ENCODE data around the gene DCTN1. TPM values are rescaled to one million over a fixed set of nuclear protein-coding genes. Genes with fewer than 3 reads are reported as not detected.

The DCTN1 gene
- total RNA-seq, 1 donor = 177 TPM

- H3K79me2 ChIP-seq (ENCODE audit: insufficient read depth, low read length) = no peaks in the 10 kb centered on the region
- H2AFZ ChIP-seq (ENCODE audit: low read length) = no peak overlapping the region
- peaks cover 87% of the 10 kb centered on the region for H3K36me3 ChIP-seq (ENCODE audit: insufficient read depth, low read length)
- H4K20me1 ChIP-seq (ENCODE audit: insufficient read depth, low read length) = peaks cover 6% of the 10 kb centered on the region
- peaks cover 14% of the 10 kb centered on the region for H3K4me1 ChIP-seq (ENCODE audit: insufficient read depth, low read length)
- H3K27me3 ChIP-seq (ENCODE audit: insufficient read depth, low read length) = no peaks in the 10 kb centered on the region
- TF ChIP-seq CTCF (IDR thresholded peaks at IDR 0.05; ENCODE audit: extremely low read depth, low read depth, low read length) = no peak
- DNase-seq (ENCODE audit: insufficient read length, low spot score, missing footprints) = peak; percentile 30
- H3K4me3 ChIP-seq (ENCODE audit: insufficient read depth, low read length) = no peak overlapping the region
- H3K4me2 ChIP-seq (ENCODE audit: insufficient read depth, low read length) = no peak overlapping the region
- no peaks in the 10 kb centered on the region for H3K9me3 ChIP-seq (ENCODE audit: low read depth, low read length)
- H3K27ac ChIP-seq (ENCODE audit: low read depth, low read length) = no peak overlapping the region
Observed at GRCh38 chr2:74361327-74361726, 18.8 kb downstream of the DCTN1 start.

- H3K4me3 ChIP-seq (ENCODE audit: insufficient read depth, low read length) = no peak overlapping the region
- peaks cover 6% of the 10 kb centered on the region for H4K20me1 ChIP-seq (ENCODE audit: insufficient read depth, low read length)
- DNase-seq (ENCODE audit: insufficient read length, low spot score, missing footprints) = peak; percentile 79
- H3K27me3 ChIP-seq (ENCODE audit: insufficient read depth, low read length) = no peaks in the 10 kb centered on the region
- H3K9me3 ChIP-seq (ENCODE audit: low read depth, low read length) = no peaks in the 10 kb centered on the region
- no peak for TF ChIP-seq CTCF (IDR thresholded peaks at IDR 0.05; ENCODE audit: extremely low read depth, low read depth, low read length)
- peaks cover 14% of the 10 kb centered on the region for H3K4me1 ChIP-seq (ENCODE audit: insufficient read depth, low read length)
- H3K27ac ChIP-seq (ENCODE audit: low read depth, low read length) = peak overlapping the region; percentile 63
- peaks cover 58% of the 10 kb centered on the region for H3K36me3 ChIP-seq (ENCODE audit: insufficient read depth, low read length)
- H2AFZ ChIP-seq (ENCODE audit: low read length) = no peak overlapping the region
- no peak overlapping the region for H3K4me2 ChIP-seq (ENCODE audit: insufficient read depth, low read length)
- H3K79me2 ChIP-seq (ENCODE audit: insufficient read depth, low read length) = no peaks in the 10 kb centered on the region
Observed at GRCh38 chr2:74357627-74358026, 22.5 kb downstream of the DCTN1 start.

GRCh38 chr2:74349889-74350288 is 30.2 kb downstream of the DCTN1 start:
- no peak for DNase-seq (ENCODE audit: insufficient read length, low spot score, missing footprints)
- TF ChIP-seq CTCF (IDR thresholded peaks at IDR 0.05; ENCODE audit: extremely low read depth, low read depth, low read length) = no peak
- H4K20me1 ChIP-seq (ENCODE audit: insufficient read depth, low read length) = no peaks in the 10 kb centered on the region
- H3K4me3 ChIP-seq (ENCODE audit: insufficient read depth, low read length) = no peak overlapping the region
- no peak overlapping the region for H3K27ac ChIP-seq (ENCODE audit: low read depth, low read length)
- H2AFZ ChIP-seq (ENCODE audit: low read length) = no peak overlapping the region
- H3K27me3 ChIP-seq (ENCODE audit: insufficient read depth, low read length) = peaks cover 4% of the 10 kb centered on the region
- H3K9me3 ChIP-seq (ENCODE audit: low read depth, low read length) = no peaks in the 10 kb centered on the region
- no peaks in the 10 kb centered on the region for H3K36me3 ChIP-seq (ENCODE audit: insufficient read depth, low read length)
- H3K4me1 ChIP-seq (ENCODE audit: insufficient read depth, low read length) = no peaks in the 10 kb centered on the region
- H3K4me2 ChIP-seq (ENCODE audit: insufficient read depth, low read length) = no peak overlapping the region
- H3K79me2 ChIP-seq (ENCODE audit: insufficient read depth, low read length) = no peaks in the 10 kb centered on the region

- no peak for DNase-seq (ENCODE audit: insufficient read length, low spot score, missing footprints)
- Histone ChIP-seq H4K20me1 (ENCODE audit: insufficient read depth, low read length) (no peaks in the 10 kb centered on the region), H3K9me3 (ENCODE audit: low read depth, low read length) (no peaks in the 10 kb centered on the region), H3K27ac (ENCODE audit: low read depth, low read length) (no peak overlapping the region), H3K27me3 (ENCODE audit: insufficient read depth, low read length) (peaks cover 4% of the 10 kb centered on the region), H3K4me3 (ENCODE audit: insufficient read depth, low read length) (no peak overlapping the region), H3K4me1 (ENCODE audit: insufficient read depth, low read length) (no peaks in the 10 kb centered on the region), H3K79me2 (ENCODE audit: insufficient read depth, low read length) (no peaks in the 10 kb centered on the region), H3K36me3 (ENCODE audit: insufficient read depth, low read length) (no peaks in the 10 kb centered on the region), H2AFZ (ENCODE audit: low read length) (no peak overlapping the region), H3K4me2 (ENCODE audit: insufficient read depth, low read length) (no peak overlapping the region)
- TF ChIP-seq CTCF (IDR thresholded peaks at IDR 0.05; ENCODE audit: extremely low read depth, low read depth, low read length) = no peak
Observed at GRCh38 chr2:74347742-74348141, 32.4 kb downstream of the DCTN1 start.
